ENCODE results near the gene LKAAEAR1.
A peak's percentile ranks its signal among the peaks of the same experiment; 100 is the strongest.

LKAAEAR1 gene

GRCh38 chr20:64086801-64087200 lies 2.6 kb upstream of the LKAAEAR1 start:
- H3K9me3 ChIP-seq (ENCODE audit: control insufficient read depth in 1 of 2, low read length in 2 of 2), result no peaks in the 10 kb centered on the region
- no peaks in the 10 kb centered on the region for H3K36me3 ChIP-seq (ENCODE audit: control insufficient read depth in 1 of 2, insufficient read depth in 2 of 2, low read length in 2 of 2)
- no peak overlapping the region for H3K4me3 ChIP-seq (ENCODE audit: low read depth in 1 of 2, low read length in 2 of 2)
- H3K9ac ChIP-seq (ENCODE audit: low read depth in 1 of 2, low read length in 2 of 2), result no peak overlapping the region
- peaks cover 0 to 15% of the 10 kb centered on the region in 2 donors for H3K4me1 ChIP-seq (ENCODE audit: control insufficient read depth in 1 of 2, insufficient read depth in 2 of 2, low read length in 2 of 2)
- peaks cover 35 to 39% of the 10 kb centered on the region in 2 donors for H3K27me3 ChIP-seq (ENCODE audit: control insufficient read depth in 1 of 2, insufficient read depth in 2 of 2, low read length in 2 of 2)
- no peak overlapping the region for H3K27ac ChIP-seq (ENCODE audit: low read depth, low read length)

- no peak overlapping the region for H3K4me3 ChIP-seq (ENCODE audit: low read depth in 1 of 2, low read length in 2 of 2)
- no peaks in the 10 kb centered on the region for H3K36me3 ChIP-seq (ENCODE audit: control insufficient read depth in 1 of 2, insufficient read depth in 2 of 2, low read length in 2 of 2)
- no peak overlapping the region for H3K27ac ChIP-seq (ENCODE audit: low read depth, low read length)
- H3K9ac ChIP-seq (ENCODE audit: low read depth in 1 of 2, low read length in 2 of 2), result no peak overlapping the region
- peaks cover 33 to 39% of the 10 kb centered on the region in 2 donors for H3K27me3 ChIP-seq (ENCODE audit: control insufficient read depth in 1 of 2, insufficient read depth in 2 of 2, low read length in 2 of 2)
- peaks cover 0 to 18% of the 10 kb centered on the region in 2 donors for H3K4me1 ChIP-seq (ENCODE audit: control insufficient read depth in 1 of 2, insufficient read depth in 2 of 2, low read length in 2 of 2)
- no peaks in the 10 kb centered on the region for H3K9me3 ChIP-seq (ENCODE audit: control insufficient read depth in 1 of 2, low read length in 2 of 2)
Observed at GRCh38 chr20:64084685-64085152, 521 bp upstream of the LKAAEAR1 start.

- Histone ChIP-seq H3K9ac (ENCODE audit: low read depth in 1 of 2, low read length in 2 of 2) (no peak overlapping the region), H3K4me1 (ENCODE audit: control insufficient read depth in 1 of 2, insufficient read depth in 2 of 2, low read length in 2 of 2) (peaks cover 8 to 28% of the 10 kb centered on the region in 2 donors), H3K36me3 (ENCODE audit: control insufficient read depth in 1 of 2, insufficient read depth in 2 of 2, low read length in 2 of 2) (no peaks in the 10 kb centered on the region), H3K9me3 (ENCODE audit: control insufficient read depth in 1 of 2, low read length in 2 of 2) (no peaks in the 10 kb centered on the region), H3K27ac (ENCODE audit: low read depth, low read length) (no peak overlapping the region), H3K4me3 (ENCODE audit: low read depth in 1 of 2, low read length in 2 of 2) (peak overlapping the region in 1 of 2 donors; percentile 55), H3K27me3 (ENCODE audit: control insufficient read depth in 1 of 2, insufficient read depth in 2 of 2, low read length in 2 of 2) (peaks cover 25 to 48% of the 10 kb centered on the region in 2 donors)
Observed at GRCh38 chr20:64083378-64083803, 807 bp downstream of the LKAAEAR1 start.

DNA sequence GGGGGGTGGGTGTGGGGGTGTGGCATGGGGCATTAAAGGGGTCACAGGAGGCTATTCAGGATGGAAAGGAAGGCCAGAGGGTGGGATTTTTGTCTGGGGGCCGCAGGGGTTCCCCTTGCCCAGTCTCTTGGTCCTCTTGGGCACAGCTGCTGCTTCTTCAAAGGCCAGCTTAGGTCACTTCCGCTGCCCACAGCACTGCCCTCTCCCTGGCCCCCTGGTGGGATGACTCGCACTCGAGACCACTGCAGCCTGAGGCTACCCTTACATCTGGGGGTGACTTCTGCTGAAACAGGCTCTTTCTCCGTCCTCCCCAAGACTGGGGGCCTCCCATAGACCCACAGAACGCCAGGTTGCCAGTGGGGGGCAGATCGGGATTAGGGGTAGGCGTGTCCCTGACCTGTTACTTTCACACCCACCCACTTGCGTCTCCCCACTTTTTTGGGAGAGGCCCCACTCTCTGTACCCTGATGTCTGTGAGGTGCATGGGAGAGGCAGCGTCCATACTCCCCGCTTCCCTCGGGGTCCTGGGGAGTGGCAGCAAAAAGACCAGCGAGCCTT lies 1.3 kb downstream of the LKAAEAR1 start:
- Histone ChIP-seq H3K4me3 (ENCODE audit: low read depth in 1 of 2, low read length in 2 of 2) (peak overlapping the region in 1 of 2 donors; percentile 40), H3K36me3 (ENCODE audit: control insufficient read depth in 1 of 2, insufficient read depth in 2 of 2, low read length in 2 of 2) (no peaks in the 10 kb centered on the region), H3K4me1 (ENCODE audit: control insufficient read depth in 1 of 2, insufficient read depth in 2 of 2, low read length in 2 of 2) (peaks cover 8 to 33% of the 10 kb centered on the region in 2 donors), H3K9ac (ENCODE audit: low read depth in 1 of 2, low read length in 2 of 2) (no peak overlapping the region), H3K27ac (ENCODE audit: low read depth, low read length) (no peak overlapping the region), H3K27me3 (ENCODE audit: control insufficient read depth in 1 of 2, insufficient read depth in 2 of 2, low read length in 2 of 2) (peaks cover 22 to 53% of the 10 kb centered on the region in 2 donors), H3K9me3 (ENCODE audit: control insufficient read depth in 1 of 2, low read length in 2 of 2) (no peaks in the 10 kb centered on the region)

DNA sequence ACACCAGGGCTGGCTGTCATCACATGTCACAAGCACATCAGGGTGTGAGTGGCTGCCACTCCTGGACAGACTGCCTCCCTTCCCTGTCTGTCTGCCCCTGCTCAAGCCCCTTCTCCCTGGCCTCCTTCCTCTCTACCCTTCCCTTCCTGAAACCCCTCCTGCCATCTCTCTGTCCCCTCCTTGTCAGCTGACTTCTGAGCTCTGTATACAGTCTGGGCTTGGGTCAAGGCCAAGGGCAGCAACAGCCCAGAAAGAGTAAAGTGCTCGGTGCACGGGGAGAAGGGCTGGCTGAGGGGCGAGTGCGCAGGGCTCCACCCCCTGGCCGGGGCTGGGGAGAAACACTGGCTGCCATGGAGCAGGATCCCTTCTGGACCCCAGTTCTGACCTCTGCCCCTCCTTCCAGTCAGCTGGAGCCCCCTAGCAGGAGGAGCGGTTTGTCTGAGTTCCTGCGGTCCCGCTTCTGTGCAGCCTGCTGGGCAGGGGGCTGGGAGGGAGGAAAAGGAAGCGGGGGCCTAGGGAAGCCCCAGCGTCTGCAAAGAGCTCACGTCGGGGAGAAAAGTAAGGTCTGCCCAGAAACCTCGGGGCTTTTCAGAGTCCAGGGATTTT lies 2.0 kb downstream of the LKAAEAR1 start:
- Histone ChIP-seq H3K9ac (ENCODE audit: low read depth in 1 of 2, low read length in 2 of 2) (no peak overlapping the region), H3K4me3 (ENCODE audit: low read depth in 1 of 2, low read length in 2 of 2) (no peak overlapping the region), H3K4me1 (ENCODE audit: control insufficient read depth in 1 of 2, insufficient read depth in 2 of 2, low read length in 2 of 2) (peaks cover 8 to 39% of the 10 kb centered on the region in 2 donors), H3K9me3 (ENCODE audit: control insufficient read depth in 1 of 2, low read length in 2 of 2) (no peaks in the 10 kb centered on the region), H3K27ac (ENCODE audit: low read depth, low read length) (no peak overlapping the region), H3K27me3 (ENCODE audit: control insufficient read depth in 1 of 2, insufficient read depth in 2 of 2, low read length in 2 of 2) (peaks cover 22 to 53% of the 10 kb centered on the region in 2 donors), H3K36me3 (ENCODE audit: control insufficient read depth in 1 of 2, insufficient read depth in 2 of 2, low read length in 2 of 2) (no peaks in the 10 kb centered on the region)

DNA sequence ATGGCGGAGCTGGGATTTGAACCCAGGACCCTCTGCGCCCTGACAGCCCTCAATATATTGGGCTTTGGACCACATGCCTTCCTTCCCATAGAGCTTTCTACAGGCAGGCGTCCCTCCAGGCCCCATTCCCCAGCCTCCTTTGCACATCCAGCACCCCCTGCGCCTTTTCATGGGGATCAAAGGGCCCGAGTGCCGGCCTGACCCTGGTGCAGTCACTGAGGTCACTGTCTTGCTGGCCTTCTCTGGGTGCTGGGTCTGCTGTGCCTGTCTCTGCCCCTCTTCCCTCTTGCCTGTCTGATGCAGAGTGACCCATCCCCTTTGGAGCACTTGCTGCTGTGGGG lies 2.6 kb downstream of the LKAAEAR1 start:
- Histone ChIP-seq H3K9ac (ENCODE audit: low read depth in 1 of 2, low read length in 2 of 2) (no peak overlapping the region), H3K4me1 (ENCODE audit: control insufficient read depth in 1 of 2, insufficient read depth in 2 of 2, low read length in 2 of 2) (peaks cover 8 to 39% of the 10 kb centered on the region in 2 donors), H3K4me3 (ENCODE audit: low read depth in 1 of 2, low read length in 2 of 2) (no peak overlapping the region), H3K9me3 (ENCODE audit: control insufficient read depth in 1 of 2, low read length in 2 of 2) (no peaks in the 10 kb centered on the region), H3K27me3 (ENCODE audit: control insufficient read depth in 1 of 2, insufficient read depth in 2 of 2, low read length in 2 of 2) (peaks cover 22 to 49% of the 10 kb centered on the region in 2 donors), H3K27ac (ENCODE audit: low read depth, low read length) (no peak overlapping the region), H3K36me3 (ENCODE audit: control insufficient read depth in 1 of 2, insufficient read depth in 2 of 2, low read length in 2 of 2) (no peaks in the 10 kb centered on the region)

DNA sequence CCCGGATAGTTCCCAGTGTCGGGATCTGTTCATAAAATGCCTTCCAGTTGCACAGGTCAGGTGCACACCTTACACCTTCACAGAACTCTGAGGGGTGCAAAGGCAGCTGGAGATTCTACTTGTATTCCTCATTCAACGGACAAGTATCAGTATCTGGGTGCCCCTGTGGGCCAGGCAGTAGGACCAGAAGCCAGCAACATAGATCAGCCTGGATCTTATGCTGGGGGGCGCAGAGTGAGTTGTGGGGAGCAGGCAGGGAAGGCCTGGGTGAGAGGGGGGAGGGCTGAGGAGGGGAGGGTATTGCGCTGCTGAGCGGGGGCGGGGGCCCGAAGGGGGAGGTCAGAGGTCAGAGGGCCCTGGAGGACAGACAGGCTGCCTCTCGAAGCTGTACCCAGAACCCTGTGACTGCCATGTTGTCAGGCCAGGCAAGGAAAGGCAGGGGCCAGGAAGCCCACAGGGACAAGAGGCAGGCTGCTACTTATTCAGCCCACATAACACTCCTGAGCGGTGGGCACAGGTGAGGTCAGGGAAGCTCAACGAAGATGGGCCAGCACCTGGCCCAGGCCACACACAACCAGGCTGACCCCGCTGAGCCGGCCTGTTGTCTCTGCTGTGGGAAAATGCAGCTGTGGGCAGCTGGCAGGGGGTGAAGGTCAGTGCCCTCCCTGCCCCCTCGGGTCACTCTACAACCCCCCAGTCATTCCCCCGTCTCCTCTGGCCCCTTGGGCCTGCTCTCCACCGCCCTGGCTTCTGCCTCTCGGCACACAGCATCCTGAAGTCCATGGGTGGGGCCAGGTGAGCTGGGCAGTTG lies 3.2 kb downstream of the LKAAEAR1 start:
- H3K27ac ChIP-seq (ENCODE audit: low read depth, low read length), result no peak overlapping the region

DNA sequence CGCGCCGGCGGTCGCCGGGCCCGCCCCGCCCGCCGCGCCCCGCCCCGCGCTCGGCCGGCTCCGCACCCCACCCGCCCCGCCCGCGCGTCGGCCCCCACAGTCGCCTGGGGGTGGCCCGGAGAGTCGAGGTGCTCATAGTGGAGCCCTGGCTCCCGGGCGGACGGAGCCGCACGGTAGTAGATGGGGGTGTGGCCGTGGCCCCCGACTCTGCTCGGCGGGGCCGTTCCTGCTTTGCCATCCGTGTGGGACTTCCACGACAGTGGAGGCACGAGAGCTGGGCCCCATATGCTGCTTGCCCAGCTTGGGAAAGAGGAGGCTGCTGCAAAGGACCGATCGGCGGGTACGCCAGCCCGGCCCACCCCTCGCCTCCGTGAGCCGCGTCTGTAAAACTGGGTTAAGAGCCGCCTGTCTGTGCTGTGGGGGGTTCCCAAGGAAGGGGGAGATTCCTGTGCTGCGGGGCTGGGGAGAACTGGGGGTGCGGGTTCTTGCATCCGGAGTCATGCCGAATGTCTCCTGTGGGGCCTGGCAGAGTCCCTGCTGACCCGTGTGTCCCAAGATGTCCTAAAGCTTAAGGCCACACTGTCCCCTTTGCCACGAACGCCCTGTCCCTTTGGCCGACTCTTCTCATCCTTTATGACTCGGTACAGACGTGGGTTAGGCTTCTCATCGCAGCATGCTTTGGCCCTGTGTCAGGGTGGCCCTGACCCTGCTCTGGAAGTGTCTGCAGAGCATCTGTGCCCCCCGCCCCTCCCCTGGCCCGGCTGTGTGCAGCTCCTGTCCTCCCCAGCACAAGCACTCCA lies 4.0 kb downstream of the LKAAEAR1 start, which contains the start of gene OPRL1:
OPRL1 (plus strand) TSS at position 70 of the 800 bp plus-strand sequence. CDS start 12,639 bp downstream, outside the sequence.
- Histone ChIP-seq H3K4me1 (ENCODE audit: control insufficient read depth in 1 of 2, insufficient read depth in 2 of 2, low read length in 2 of 2) (peaks cover 8 to 39% of the 10 kb centered on the region in 2 donors), H3K9ac (ENCODE audit: low read depth in 1 of 2, low read length in 2 of 2) (peak within 1 kb of the TSS; percentile 54 to 68)

More for the DNA sequence above, 3.2 kb downstream of the LKAAEAR1 start:
- H3K27me3 ChIP-seq (ENCODE audit: control insufficient read depth in 1 of 2, insufficient read depth in 2 of 2, low read length in 2 of 2), result peaks cover 20 to 44% of the 10 kb centered on the region in 2 donors
- H3K36me3 ChIP-seq (ENCODE audit: control insufficient read depth in 1 of 2, insufficient read depth in 2 of 2, low read length in 2 of 2), result no peaks in the 10 kb centered on the region
- H3K9me3 ChIP-seq (ENCODE audit: control insufficient read depth in 1 of 2, low read length in 2 of 2), result no peaks in the 10 kb centered on the region
- H3K4me1 ChIP-seq (ENCODE audit: control insufficient read depth in 1 of 2, insufficient read depth in 2 of 2, low read length in 2 of 2), result peaks cover 8 to 39% of the 10 kb centered on the region in 2 donors
- no peak overlapping the region for H3K9ac ChIP-seq (ENCODE audit: low read depth in 1 of 2, low read length in 2 of 2)
- peak overlapping the region in 1 of 2 donors; percentile 57 for H3K4me3 ChIP-seq (ENCODE audit: low read depth in 1 of 2, low read length in 2 of 2)

DNA sequence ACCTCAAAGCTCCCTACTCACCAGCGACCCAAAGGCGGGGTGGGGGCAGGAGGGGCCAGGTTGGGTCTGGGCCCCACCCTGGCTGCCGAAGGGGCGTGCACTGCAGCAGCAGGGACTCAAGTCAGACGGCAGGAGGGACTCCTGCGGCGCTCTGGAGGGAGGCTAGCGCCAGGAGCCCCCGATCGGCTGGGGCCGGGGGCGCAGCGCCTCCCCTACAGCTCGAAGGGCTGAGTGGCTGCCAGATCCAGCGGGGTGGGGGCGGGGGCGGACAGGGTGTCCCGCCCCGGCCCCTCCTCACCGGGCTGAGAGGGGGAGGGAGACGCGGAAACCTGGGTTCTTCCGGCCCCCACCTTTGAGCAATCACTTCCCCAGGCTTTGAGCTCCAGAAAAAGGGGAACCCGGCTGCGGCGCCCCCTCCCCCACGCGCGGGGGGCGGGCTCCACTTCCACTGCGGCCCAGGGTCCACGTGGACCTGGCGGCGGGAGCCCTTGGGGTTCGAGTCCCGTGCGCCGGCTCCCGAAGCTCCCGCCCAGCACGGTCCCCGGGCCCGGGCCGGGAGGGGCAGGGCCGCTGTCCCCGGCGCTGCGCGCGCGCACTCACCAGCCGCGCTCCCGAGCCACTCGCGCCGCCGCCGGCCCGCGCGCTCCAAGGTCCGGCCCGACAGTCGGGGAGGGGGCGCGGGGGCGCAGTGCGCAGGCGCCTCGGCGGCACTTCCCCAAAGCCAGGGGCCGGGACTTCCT lies 4.8 kb downstream of the LKAAEAR1 start, which contains the start of gene RGS19:
RGS19 (minus strand) TSS at position 246 of the 740 bp plus-strand sequence. CDS start 2,632 bp downstream, outside the sequence.
- Histone ChIP-seq H3K4me1 (ENCODE audit: control insufficient read depth in 1 of 2, insufficient read depth in 2 of 2, low read length in 2 of 2) (peaks cover 8 to 38% of the 10 kb centered on the region in 2 donors), H3K27ac (ENCODE audit: low read depth, low read length) (peak within 1 kb of the TSS; percentile 42), H3K27me3 (ENCODE audit: control insufficient read depth in 1 of 2, insufficient read depth in 2 of 2, low read length in 2 of 2) (peaks cover 13 to 32% of the 10 kb centered on the region in 2 donors), H3K36me3 (ENCODE audit: control insufficient read depth in 1 of 2, insufficient read depth in 2 of 2, low read length in 2 of 2) (peaks cover 0 to 5% of the 10 kb centered on the region in 2 donors), H3K9ac (ENCODE audit: low read depth in 1 of 2, low read length in 2 of 2) (peak within 1 kb of the TSS; percentile 54 to 68), H3K9me3 (ENCODE audit: control insufficient read depth in 1 of 2, low read length in 2 of 2) (no peaks in the 10 kb centered on the region), H3K4me3 (ENCODE audit: low read depth in 1 of 2, low read length in 2 of 2) (peak within 1 kb of the TSS; percentile 71)

More for the DNA sequence above, 4.0 kb downstream of the LKAAEAR1 start, which contains the start of gene OPRL1:
- Histone ChIP-seq H3K27ac (ENCODE audit: low read depth, low read length) (peak within 1 kb of the TSS; percentile 42), H3K36me3 (ENCODE audit: control insufficient read depth in 1 of 2, insufficient read depth in 2 of 2, low read length in 2 of 2) (peaks cover 0 to under 1% of the 10 kb centered on the region in 2 donors), H3K9me3 (ENCODE audit: control insufficient read depth in 1 of 2, low read length in 2 of 2) (no peaks in the 10 kb centered on the region), H3K4me3 (ENCODE audit: low read depth in 1 of 2, low read length in 2 of 2) (peak within 1 kb of the TSS; percentile 71), H3K27me3 (ENCODE audit: control insufficient read depth in 1 of 2, insufficient read depth in 2 of 2, low read length in 2 of 2) (peaks cover 15 to 40% of the 10 kb centered on the region in 2 donors)
